Activated T-helper 1 cell treated with anti-CD3 and anti-CD28 coated beads, Interleukin-12 subunit alpha, Interleukin-12 subunit beta, Interleukin-2, Interleukin-4 antibody, amounts not matched to agents 30 ng/mL and 10 ng/mL and 1 ng/mL, durations not matched to agents 14 hours and 24 hours and 36 hours (primary cell): ENCODE data around the gene TFAP2C. TPM values are rescaled to one million over a fixed set of nuclear protein-coding genes. Genes with fewer than 3 reads are reported as not detected.
"Not testable (repeated sequence)": the region's sequence is repeated elsewhere in the genome, so short reads cannot be mapped to it uniquely, and the experiment has no call there.

Source experiments
- DNase-seq: peaks from one replicate; pipeline ENCODE4 v3.0.0; 2021; ENCODE audit warnings: low spot score
- H3K27ac Mint-ChIP-seq: one replicate; pipeline ENCODE4 v1.8.0; 2021; ENCODE audit warnings: mild to moderate bottlenecking, mixed read lengths
- H3K27me3 Mint-ChIP-seq: one replicate; pipeline ENCODE4 v1.8.0; 2022; ENCODE audit warnings: mild to moderate bottlenecking, moderate library complexity, mixed read lengths; ENCODE audit not compliant: insufficient read depth
- H3K36me3 Mint-ChIP-seq: one replicate; pipeline ENCODE4 v1.8.0; 2021; ENCODE audit warnings: low read depth, mixed read lengths
- H3K4me1 Mint-ChIP-seq: one replicate; pipeline ENCODE4 v1.8.0; 2021; ENCODE audit warnings: low read depth, mixed read lengths
- H3K4me3 Mint-ChIP-seq: one replicate; pipeline ENCODE4 v1.8.0; 2021; ENCODE audit warnings: mild to moderate bottlenecking, moderate library complexity, mixed read lengths
- H3K9me3 Mint-ChIP-seq: one replicate; pipeline ENCODE4 v1.8.0; 2021; ENCODE audit warnings: mixed read lengths
- intact Hi-C: fragments of 100-400 bp; cut with micrococcal nuclease; formaldehyde crosslinking; loops from one replicate; pipeline ENCODE4 v1.15.1; 2024
- total RNA-seq: library from RNA; stranded (reverse); gene quantifications from 2 replicates; pipeline ENCODE4 v1.2.3, GENCODE V29; 2022

The TFAP2C gene
- total RNA-seq, 1 donor from 2014 or later, result not detected

DNA sequence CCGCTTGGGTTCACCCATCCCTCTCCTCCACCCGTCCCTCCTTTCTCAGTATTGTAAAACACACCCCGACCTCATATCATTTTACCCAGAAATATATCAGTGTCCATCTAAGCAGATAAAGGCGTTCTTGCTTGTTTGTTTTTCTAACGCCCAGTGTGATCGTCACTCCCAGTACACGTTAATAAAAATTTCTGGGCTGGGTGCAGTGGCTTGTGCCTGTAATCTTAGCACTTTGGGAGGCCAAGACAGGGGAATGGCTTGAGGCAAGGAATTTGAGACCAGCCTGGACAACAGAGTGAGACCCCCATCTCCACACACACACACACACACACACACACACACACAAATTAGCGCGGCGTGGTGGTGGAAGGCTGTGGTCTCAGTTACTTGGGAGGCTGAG, 24.4 kb upstream of the TFAP2C start:
- Mint-ChIP-seq H3K36me3 (no peaks in the 10 kb centered on the region), H3K27ac (no peak overlapping the region), H3K4me3 (no peak overlapping the region), H3K4me1 (no peaks in the 10 kb centered on the region), H3K9me3 (no peaks in the 10 kb centered on the region), H3K27me3 (no peaks in the 10 kb centered on the region)
- no peak for DNase-seq
- intact Hi-C loops, result no loop called here

DNA sequence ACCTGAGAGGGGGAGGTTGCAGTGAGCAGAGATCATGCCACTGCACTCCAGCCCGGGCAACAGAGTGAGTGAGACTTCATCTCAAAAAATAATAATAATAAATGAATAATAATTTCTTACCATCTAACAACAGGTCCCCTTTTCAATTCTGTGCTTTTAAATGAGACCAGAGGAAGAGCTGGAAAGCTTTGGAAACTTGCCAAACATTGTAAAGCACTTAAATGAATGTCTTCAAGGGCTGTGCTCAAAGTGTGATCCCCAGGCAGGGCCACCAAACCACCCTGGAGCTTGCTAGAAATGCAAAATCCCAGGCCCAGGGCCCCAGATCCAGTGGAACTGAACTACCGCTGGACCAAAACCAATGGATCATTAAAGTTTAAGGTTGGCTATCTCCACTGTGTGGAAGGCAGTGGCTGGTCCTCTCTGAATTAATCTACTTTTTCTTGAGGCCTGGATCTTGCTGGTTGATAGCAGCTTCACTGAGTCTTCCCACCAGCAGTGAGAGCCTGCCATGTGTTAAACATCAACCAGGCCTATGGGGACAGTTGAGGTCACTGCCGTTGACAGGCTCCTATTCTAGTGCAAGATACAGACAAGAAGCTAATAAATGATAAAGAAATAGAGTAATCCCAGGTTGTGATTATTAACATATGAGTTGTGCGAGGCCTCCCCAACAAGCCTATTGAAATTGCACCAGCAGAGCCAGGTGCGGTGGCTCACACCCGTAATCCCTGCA, 23.7 kb upstream of the TFAP2C start:
- intact Hi-C loops, result no loop called here
- H3K4me1 Mint-ChIP-seq, result no peaks in the 10 kb centered on the region
- no peaks in the 10 kb centered on the region for H3K36me3 Mint-ChIP-seq
- H3K27ac Mint-ChIP-seq, result no peak overlapping the region
- H3K4me3 Mint-ChIP-seq, result no peak overlapping the region
- DNase-seq, result no peak
- no peaks in the 10 kb centered on the region for H3K9me3 Mint-ChIP-seq
- no peaks in the 10 kb centered on the region for H3K27me3 Mint-ChIP-seq

DNA sequence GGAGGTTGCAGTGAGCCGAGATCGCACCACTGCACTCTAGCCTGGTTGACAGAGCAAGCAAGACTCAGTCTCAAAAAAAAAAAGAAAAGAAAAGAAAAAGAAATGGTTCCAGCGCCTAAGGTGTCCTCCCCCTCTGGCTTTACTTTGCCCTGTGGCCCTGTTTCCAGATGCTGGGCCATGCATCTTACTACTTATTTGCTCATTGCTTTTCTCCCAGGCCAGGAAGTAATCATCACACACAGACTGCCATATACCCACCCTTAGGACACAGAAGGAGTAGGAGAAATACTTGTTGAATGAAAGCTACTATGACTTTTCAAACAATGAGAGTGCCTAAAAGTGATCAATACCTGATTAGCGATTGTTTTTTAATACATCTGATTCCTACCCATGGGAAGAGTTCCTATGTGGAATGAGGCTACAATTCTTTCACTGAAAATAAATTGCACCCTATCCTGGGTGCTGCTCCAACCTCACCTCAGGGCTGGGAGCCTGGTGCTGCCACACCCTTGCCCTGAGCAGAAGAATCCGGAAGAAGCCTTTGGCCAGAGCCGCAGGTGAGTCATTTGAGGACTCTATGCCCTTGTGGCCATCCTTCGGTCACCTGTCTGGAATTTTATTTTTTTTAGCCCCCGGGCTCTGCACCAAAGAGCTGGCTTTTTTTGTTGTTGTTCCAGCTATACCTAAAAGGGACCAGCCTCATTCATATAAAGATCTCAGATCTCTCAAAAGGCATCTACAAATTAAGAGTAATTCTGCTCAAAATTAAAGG, 22.7 kb upstream of the TFAP2C start:
- intact Hi-C loops, result no loop called here
- Mint-ChIP-seq H3K27me3 (no peaks in the 10 kb centered on the region), H3K4me3 (no peak overlapping the region), H3K27ac (no peak overlapping the region), H3K36me3 (no peaks in the 10 kb centered on the region), H3K9me3 (no peaks in the 10 kb centered on the region), H3K4me1 (no peaks in the 10 kb centered on the region)
- DNase-seq, result no peak

DNA sequence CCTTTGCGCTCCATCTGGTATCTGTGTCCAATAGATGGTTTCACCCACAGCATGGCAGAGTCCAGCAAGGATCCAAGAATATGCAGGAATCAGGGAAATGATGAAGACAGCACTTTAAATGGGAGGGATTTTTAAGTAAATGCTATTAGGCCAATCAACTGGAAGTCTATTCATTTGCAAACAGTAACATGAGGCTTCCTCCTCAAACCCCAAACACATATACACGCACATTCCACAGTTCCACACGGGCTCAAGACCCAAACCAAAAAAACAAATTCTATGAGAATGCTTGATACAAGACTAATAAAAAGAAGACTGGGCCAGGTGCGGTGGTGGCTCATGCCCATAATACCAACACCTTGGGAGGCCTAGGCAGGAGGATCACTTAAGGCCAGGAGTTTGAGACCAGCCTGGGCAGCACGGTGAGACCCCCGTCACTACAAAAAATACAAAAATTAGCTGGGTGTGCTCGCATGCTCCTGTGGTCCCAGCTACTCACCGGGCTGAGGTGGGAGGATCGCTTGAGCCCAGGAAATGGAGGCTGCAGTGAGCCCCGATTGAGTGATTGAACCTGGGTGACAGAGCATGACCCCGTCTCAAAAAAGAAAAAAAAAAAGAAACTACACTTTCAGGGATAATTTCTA, 21.9 kb upstream of the TFAP2C start:
- DNase-seq, result no peak
- Mint-ChIP-seq H3K36me3 (no peaks in the 10 kb centered on the region), H3K9me3 (no peaks in the 10 kb centered on the region), H3K27ac (no peak overlapping the region), H3K27me3 (no peaks in the 10 kb centered on the region), H3K4me1 (no peaks in the 10 kb centered on the region), H3K4me3 (no peak overlapping the region)
- intact Hi-C loops, result no loop called here

DNA sequence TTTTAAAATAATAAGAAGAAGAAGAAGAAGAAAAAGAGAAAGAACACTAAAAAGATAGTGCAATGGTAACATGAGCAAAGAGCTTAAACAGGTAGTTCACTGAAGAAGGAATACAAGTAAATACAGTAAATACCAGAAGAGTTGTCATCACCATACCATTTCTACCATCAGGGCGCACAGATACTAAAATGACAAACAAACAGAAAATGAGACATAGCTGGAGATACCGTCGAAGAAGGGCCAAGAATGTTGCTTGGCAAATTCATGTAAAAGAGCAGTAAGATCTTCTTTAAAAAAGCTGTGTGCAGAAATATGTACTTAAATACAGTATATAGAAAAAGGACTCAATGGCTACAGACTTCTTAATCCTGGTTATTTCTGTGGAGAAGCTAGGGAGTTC, 20.7 kb upstream of the TFAP2C start:
- Mint-ChIP-seq H3K4me3 (no peak overlapping the region), H3K27ac (no peak overlapping the region), H3K9me3 (no peaks in the 10 kb centered on the region), H3K27me3 (no peaks in the 10 kb centered on the region), H3K36me3 (no peaks in the 10 kb centered on the region), H3K4me1 (no peaks in the 10 kb centered on the region)
- intact Hi-C loops, result no loop called here
- no peak for DNase-seq

DNA sequence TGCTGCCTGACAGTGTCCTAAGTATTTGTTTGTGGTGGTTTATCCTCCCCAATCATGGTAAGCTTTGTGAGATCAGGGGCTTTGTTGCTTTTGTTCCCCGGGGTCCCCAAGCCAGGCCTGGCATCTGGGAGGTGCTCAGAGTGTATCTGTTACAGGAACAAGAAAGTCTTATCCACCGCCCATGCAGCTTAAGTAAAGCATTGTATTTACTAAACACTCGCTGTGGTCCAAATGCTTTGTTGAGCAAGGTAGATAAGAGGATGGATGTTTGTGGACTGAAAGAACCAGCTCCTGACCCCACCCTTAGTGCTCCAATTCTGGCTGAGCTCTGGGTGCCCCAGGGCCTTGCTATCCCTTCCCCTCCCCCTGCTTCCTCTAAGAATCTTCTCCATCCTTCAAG, 19.8 kb upstream of the TFAP2C start:
- H3K9me3 Mint-ChIP-seq, result no peaks in the 10 kb centered on the region
- H3K4me3 Mint-ChIP-seq, result no peak overlapping the region
- DNase-seq, result no peak
- no peaks in the 10 kb centered on the region for H3K27me3 Mint-ChIP-seq
- intact Hi-C loops, result no loop called here
- no peaks in the 10 kb centered on the region for H3K4me1 Mint-ChIP-seq
- H3K27ac Mint-ChIP-seq, result no peak overlapping the region
- H3K36me3 Mint-ChIP-seq, result no peaks in the 10 kb centered on the region

DNA sequence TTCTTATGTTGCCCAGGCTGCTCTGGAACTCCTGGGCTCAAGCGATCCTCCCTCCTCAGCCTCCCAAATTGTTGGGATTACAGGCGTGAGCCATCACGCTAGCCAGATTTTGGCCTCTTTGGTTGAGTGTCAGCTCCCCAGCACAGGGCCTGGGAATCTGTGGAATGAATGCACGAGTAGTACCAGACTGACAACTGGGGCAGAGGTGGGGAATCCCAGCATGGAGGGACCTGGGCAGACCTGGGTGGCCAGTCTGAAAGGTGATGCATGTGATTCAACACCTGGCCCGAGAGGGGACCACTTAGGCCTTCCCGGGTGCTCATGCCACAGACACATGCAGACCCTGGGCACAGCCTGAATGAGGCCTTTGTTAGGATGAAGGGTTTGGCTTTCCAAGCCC, 19.0 kb upstream of the TFAP2C start:
- Mint-ChIP-seq H3K9me3 (no peaks in the 10 kb centered on the region), H3K36me3 (no peaks in the 10 kb centered on the region), H3K4me3 (no peak overlapping the region), H3K4me1 (no peaks in the 10 kb centered on the region), H3K27ac (no peak overlapping the region), H3K27me3 (no peaks in the 10 kb centered on the region)
- intact Hi-C loops, result no loop called here
- DNase-seq, result no peak

DNA sequence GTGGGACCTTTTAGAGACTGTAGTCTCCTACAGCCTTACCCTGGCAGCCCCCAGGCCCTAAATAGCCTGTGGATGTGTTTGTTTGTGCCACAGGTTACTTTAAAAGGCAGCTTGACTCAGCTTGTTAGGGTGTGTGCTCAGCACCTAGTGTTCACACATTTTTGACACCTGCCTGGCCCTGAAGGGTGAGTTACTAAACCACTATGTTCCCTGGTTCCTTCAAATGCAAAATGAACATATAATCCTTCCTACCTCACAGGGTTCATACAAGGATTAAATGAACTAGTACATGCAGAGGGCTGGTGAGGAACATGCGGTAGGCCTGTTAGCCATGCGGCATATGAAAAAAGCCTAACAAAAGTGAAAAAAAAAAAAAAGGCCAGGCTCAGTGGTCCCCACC, 14.9 kb upstream of the TFAP2C start:
- DNase-seq, result no peak
- Mint-ChIP-seq H3K9me3 (no peaks in the 10 kb centered on the region), H3K27ac (no peak overlapping the region), H3K36me3 (no peaks in the 10 kb centered on the region), H3K4me3 (no peak overlapping the region), H3K27me3 (peaks cover 2% of the 10 kb centered on the region), H3K4me1 (no peaks in the 10 kb centered on the region)
- intact Hi-C loops, result no loop called here

DNA sequence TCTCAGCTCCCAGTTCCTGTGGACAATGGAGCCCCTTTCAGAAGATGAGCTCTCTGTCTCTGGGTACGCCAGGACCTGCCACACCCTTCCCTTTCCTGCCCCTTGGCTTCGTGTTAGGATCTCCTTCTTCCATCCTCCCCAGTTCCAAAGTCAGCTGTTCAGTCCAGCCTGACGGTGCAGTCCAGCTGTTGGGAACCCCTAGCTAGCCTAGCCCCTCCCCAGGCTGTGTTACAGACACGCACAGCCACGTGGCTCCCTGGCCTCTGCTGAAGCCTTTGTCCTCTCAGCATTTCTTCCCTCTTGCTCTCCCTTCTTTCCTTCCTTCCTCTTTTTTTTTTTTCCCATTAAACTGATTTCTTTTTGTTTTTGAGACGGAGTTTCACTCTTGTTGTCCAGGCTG, 12.4 kb upstream of the TFAP2C start:
- Mint-ChIP-seq H3K4me1 (no peaks in the 10 kb centered on the region), H3K27me3 (peaks cover 2% of the 10 kb centered on the region), H3K9me3 (no peaks in the 10 kb centered on the region), H3K36me3 (no peaks in the 10 kb centered on the region), H3K27ac (no peak overlapping the region), H3K4me3 (no peak overlapping the region)
- DNase-seq, result no peak
- intact Hi-C loops, result no loop called here

DNA sequence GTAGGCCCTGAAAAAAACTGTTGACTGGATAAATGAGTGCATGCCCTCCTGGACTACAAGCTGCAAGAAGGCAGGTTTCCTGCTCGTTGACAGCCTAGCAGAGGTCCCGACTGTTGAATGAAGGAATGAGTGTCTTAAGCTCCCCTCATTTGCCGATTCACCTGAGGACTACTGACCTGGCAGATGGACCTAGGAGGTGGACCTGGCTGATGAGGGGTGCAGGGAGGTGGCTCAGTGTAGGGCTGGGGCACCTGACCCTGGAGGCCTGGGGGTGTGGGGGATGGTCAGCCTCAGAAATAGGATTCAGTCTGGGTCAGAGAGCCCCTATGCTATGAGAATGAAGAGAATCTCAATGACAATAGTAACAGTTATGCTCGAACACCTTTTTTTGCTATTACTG, 11.6 kb upstream of the TFAP2C start:
- Mint-ChIP-seq H3K36me3 (no peaks in the 10 kb centered on the region), H3K4me1 (no peaks in the 10 kb centered on the region), H3K27ac (no peak overlapping the region), H3K27me3 (peaks cover 2% of the 10 kb centered on the region), H3K9me3 (no peaks in the 10 kb centered on the region), H3K4me3 (no peak overlapping the region)
- no peak for DNase-seq
- intact Hi-C loops, result no loop called here

DNA sequence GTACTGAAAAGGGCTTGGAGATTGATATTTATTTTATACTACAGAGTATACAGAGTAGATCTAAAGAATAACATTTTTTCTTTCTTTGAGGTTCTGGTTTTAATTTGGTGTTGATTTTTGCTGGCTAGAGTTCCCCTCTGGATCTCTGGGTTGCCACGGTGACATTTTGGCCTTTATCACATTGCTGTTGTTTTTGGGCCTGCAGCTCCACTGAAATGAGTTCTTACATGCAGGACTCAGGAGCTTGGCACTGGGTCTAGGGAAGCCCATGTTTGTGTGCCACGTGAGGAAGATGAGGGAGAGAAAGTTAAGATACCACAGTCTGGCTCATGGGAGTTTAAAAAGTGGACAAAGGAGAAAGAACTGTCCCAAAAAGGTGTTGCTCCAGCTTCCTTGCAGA, 7.4 kb upstream of the TFAP2C start:
- intact Hi-C loops, result no loop called here
- Mint-ChIP-seq H3K4me3 (no peak overlapping the region), H3K4me1 (no peaks in the 10 kb centered on the region), H3K36me3 (no peaks in the 10 kb centered on the region), H3K27me3 (peaks cover 29% of the 10 kb centered on the region), H3K9me3 (no peaks in the 10 kb centered on the region), H3K27ac (no peak overlapping the region)
- no peak for DNase-seq

DNA sequence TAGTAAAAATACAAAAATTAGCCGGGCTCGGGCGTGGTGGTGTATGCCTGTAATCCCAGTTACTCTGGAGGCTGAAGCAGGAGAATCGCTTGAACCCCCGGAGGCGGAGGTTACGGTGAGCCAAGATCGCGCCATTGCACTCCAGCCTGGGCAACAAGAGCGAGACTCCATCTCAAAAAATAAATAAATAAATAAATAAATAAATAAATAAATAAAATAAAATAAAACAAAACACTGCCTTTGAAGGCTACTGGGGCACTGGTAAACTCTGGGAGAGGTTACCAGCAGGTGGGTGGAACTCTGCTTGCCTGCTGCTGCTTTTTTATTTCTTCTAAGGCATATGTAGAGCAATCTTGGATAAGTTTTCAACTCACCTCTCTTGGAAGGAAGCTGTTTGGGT, 5.2 kb upstream of the TFAP2C start:
- H3K4me3 Mint-ChIP-seq, H3K9me3 Mint-ChIP-seq, H3K27ac Mint-ChIP-seq, DNase-seq, intact Hi-C loops, H3K4me1 Mint-ChIP-seq, H3K36me3 Mint-ChIP-seq: not testable (repeated sequence)
- peaks cover 46% of the 10 kb centered on the region for H3K27me3 Mint-ChIP-seq
